ENCODE data around the gene GATC. TPM values are rescaled to one million over a fixed set of nuclear protein-coding genes. Genes with fewer than 3 reads are reported as not detected.

The GATC gene, protein sequence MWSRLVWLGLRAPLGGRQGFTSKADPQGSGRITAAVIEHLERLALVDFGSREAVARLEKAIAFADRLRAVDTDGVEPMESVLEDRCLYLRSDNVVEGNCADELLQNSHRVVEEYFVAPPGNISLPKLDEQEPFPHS
- total RNA-seq (2022; extraction: Qiagen RNA extraction) = 24.7 to 26.9 TPM (median 25.2 TPM) in 5 replicates

DNA sequence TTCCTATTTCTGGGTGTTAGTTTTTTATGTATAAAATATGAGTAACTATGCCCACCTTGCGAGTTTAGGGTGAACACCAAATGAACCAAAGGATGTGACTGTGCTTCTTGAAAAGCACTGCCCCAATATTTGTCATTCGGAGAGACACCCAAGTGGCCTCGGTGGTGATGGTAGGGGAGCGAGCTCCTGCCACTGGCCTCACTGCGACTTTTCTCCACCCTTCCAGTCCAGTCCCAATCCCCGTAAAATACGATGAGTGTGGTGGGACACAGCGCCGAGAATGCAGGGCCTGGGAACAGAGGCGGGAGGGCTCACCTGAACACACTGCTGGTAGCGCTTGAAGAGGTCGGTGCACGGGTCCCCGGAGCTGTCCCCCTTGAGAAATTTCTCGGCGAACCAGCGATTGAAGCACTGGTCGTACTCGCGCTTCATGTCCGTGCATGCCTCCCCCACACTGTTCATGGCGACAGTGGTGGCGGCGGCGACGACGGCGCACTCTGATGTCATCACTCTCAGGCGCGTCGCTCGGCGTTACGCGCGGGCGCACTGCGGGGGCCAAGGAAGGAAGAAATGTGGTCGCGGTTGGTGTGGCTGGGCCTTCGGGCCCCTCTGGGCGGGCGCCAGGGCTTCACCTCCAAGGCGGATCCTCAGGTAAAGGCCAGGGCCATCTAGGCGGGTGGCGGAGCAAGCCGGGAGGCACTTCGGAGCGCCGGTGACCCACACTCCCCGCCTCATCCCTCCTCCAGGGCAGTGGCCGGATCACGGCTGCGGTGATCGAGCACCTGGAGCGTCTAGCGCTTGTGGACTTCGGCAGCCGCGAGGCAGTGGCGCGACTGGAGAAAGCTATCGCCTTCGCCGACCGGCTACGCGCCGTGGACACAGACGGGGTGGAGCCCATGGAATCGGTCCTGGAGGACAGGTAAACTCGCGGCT, at the start of gene GATC, which contains the start of gene TRIAP1:
Gene GATC (plus strand): TSS at position 534 of the 933 bp plus-strand sequence. CDS start 37 bp downstream, at position 571.
Gene TRIAP1 (minus strand): TSS at position 474 of the 933 bp plus-strand sequence. CDS start 12 bp downstream, at position 462.

DNA sequence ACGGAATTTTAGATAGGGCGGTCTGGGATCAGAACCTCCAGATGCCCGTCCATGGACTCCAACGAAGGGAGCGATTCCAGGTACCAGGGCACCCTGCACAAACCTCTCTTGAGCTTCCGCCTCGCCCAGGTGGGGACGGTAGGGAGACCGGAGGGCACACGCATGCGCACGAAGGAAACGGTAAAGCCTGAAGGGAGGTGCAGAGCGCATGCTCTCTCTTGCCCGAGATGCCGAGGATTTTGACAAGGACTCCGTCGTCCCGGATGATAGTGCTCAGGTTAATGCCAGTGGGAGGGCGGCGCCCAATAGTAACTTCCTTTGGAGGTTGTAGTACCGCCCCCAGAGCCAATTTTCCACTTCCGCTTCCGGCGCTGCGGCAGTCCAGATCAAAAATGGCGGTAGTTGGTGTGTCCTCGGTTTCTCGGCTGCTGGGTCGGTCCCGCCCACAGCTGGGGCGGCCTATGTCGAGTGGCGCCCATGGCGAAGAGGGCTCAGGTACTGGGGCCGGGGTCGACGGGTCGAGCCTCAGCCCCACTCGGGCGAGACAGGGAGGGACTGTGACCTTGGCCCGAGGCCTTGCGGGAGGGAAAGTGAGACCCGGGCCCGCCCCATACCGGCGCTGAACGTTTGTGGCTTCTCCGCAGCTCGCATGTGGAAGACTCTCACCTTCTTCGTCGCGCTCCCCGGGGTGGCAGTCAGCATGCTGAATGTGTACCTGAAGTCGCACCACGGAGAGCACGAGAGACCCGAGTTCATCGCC, 8.3 kb upstream of the GATC start, which contains the start of gene COX6A1:
Gene COX6A1 (plus strand): TSS at position 379 of the 760 bp plus-strand sequence. CDS start 14 bp downstream, at position 393.

DNA sequence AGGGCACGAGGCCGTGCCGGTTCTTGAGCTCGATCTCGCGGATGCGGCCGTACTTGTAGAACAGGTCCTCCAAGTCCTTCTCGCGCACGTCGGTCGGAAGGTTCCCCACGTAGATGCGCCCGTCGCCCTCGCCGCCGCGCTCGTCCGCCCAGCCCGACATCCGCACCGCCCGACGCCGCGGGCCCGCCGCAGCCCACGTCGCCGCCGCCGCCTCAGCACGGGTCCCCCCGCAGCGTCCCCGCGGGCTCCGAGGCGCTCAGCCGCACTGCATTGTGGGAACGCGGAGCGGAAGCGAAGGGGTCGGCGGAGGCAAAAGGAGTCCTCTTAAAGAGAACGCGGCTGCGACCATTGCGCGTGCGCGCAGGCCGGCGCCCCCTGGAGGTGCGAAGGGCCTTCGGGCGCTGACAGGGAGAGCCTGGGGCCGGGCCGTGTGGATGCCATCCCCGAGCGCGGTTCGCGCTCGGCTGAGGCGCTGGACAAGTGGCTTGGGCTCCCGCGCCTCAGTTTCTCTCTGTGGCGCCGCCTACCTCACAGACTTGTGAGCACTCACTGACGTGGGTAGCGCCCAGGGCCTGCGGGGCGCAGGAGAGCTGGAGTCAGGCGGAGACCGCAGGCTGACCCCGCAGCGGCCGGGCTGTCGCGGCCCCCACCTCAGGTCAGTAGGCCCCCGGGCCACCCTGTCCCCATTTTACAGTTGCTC, 23.4 kb downstream of the GATC start, which contains the start of gene SRSF9:
Gene SRSF9 (minus strand): TSS at position 299 of the 700 bp plus-strand sequence. CDS start 139 bp downstream, at position 160.

DNA sequence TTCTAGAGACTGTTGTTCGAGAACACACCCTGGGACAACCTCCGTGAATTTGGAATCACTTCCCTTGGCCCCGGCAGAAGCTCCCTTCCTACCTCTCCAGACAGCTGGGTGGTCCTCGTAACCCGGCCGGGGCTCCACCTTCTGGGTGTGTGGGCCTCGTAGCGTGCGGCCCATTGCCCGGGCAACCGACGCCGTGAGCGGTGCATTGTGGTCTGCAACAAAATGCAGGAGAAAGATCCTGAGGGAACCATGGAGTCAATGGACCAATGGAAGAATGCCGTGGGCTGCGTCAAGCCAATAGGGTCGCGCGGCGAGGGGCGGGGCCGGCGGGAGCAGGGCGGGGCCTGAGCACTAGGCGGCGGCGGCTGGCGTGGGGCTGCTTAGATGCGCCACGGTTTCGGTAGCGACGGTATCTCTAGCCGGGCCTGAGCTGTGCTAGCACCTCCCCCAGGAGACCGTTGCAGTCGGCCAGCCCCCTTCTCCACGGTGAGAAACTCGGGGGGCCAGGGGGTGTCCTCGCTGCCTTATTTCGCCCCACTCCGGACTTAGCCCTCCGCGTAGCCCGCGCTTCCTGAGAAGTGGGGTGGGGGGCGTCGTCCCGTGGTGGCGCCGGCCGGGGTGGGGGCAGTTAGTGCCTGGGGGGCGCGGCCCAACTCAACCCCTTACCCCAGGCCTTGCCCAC, 49.6 kb downstream of the GATC start, which contains the start of gene DYNLL1:
Gene DYNLL1 (plus strand): TSS at position 383 of the 682 bp plus-strand sequence. CDS start 309 bp downstream, outside the sequence.

Other genes starting within 250 kb of the GATC start
- gene RPLP0, start 245.3 kb upstream of the GATC start, total RNA-seq (2022; extraction: Qiagen RNA extraction) = 3,464 to 3,625 TPM (median 3,504 TPM) in 5 replicates
- 194 to 252 TPM (median 228 TPM) in 5 replicates for gene PXN, start 180.7 kb upstream of the GATC start, total RNA-seq (2022; extraction: Qiagen RNA extraction)
- 13.0 to 143 TPM in 2 of 5 replicates, not detected in the others for gene RNU4-2, start 154.5 kb upstream of the GATC start, total RNA-seq (2022; extraction: Qiagen RNA extraction)
- 13.1 to 86.0 TPM in 2 of 5 replicates, not detected in the others for gene RNU4-1, start 153.2 kb upstream of the GATC start, total RNA-seq (2022; extraction: Qiagen RNA extraction)
- gene SIRT4, start 144.1 kb upstream of the GATC start, total RNA-seq (2022; extraction: Qiagen RNA extraction) = 0.67 to 1.1 TPM (median 0.90 TPM) in 5 replicates
- gene PLA2G1B, start 118.7 kb upstream of the GATC start, total RNA-seq (2022; extraction: Qiagen RNA extraction) = not detected in 5 replicates
- 1.2 to 1.5 TPM (median 1.3 TPM) in 5 replicates for gene MSI1, start 77.3 kb upstream of the GATC start, total RNA-seq (2022; extraction: Qiagen RNA extraction)
- 610 to 874 TPM (median 842 TPM) in 5 replicates for gene COX6A1, start 8.3 kb upstream of the GATC start, total RNA-seq (2022; extraction: Qiagen RNA extraction)
- 74.0 to 86.7 TPM (median 77.2 TPM) in 5 replicates for gene TRIAP1, start 60 bp upstream of the GATC start, total RNA-seq (2022; extraction: Qiagen RNA extraction)
- gene SRSF9, start 23.3 kb downstream of the GATC start, total RNA-seq (2022; extraction: Qiagen RNA extraction) = 179 to 218 TPM (median 206 TPM) in 5 replicates
- 575 to 655 TPM (median 585 TPM) in 5 replicates for gene DYNLL1, start 49.7 kb downstream of the GATC start, total RNA-seq (2022; extraction: Qiagen RNA extraction)
- 26.5 to 32.0 TPM (median 28.9 TPM) in 5 replicates for gene COQ5, start 82.7 kb downstream of the GATC start, total RNA-seq (2022; extraction: Qiagen RNA extraction)
- 99.0 to 110 TPM (median 103 TPM) in 5 replicates for gene RNF10, start 87.9 kb downstream of the GATC start, total RNA-seq (2022; extraction: Qiagen RNA extraction)
- 45.3 to 60.1 TPM (median 50.3 TPM) in 5 replicates for gene POP5, start 135.0 kb downstream of the GATC start, total RNA-seq (2022; extraction: Qiagen RNA extraction)
- gene CABP1, start 194.2 kb downstream of the GATC start, total RNA-seq (2022; extraction: Qiagen RNA extraction) = 0.10 to 0.32 TPM (median 0.29 TPM) in 5 replicates
- gene MLEC, start 240.7 kb downstream of the GATC start, total RNA-seq (2022; extraction: Qiagen RNA extraction) = 80.4 to 115 TPM (median 84.9 TPM) in 5 replicates